GM23248 (cell line): ENCODE results near the gene SLC9A9. TPM values are rescaled to one million over a fixed set of nuclear protein-coding genes. Genes with fewer than 3 reads are reported as not detected.

Experiments
- DNase-seq: peaks from one replicate; pipeline ENCODE4 v3.0.0-alpha.2; 2015
- H2AFZ ChIP-seq: fragments of 200-600 bp; sonication (generic); 2 replicates; pipeline ENCODE4 v1.6.1; 2016; ENCODE audit warnings: antibody characterized with exemption
- H3F3A ChIP-seq: fragments of 200-600 bp; sonication (generic); 2 replicates; pipeline ENCODE4 v1.6.1; 2016; ENCODE audit warnings: mild to moderate bottlenecking, antibody characterized with exemption, mixed run types; ENCODE audit not compliant: insufficient read depth
- H3K27ac ChIP-seq: fragments of 200-600 bp; sonication (generic); 2 replicates; pipeline ENCODE4 v1.5.1; 2016; ENCODE audit warnings: mild to moderate bottlenecking
- H3K27me3 ChIP-seq: fragments of 200-600 bp; sonication (generic); replicated peaks from 2 replicates; pipeline ENCODE4 v1.6.1; 2016; ENCODE audit warnings: mild to moderate bottlenecking; ENCODE audit not compliant: insufficient read depth
- H3K36me3 ChIP-seq: fragments of 200-600 bp; sonication (generic); 2 replicates; pipeline ENCODE4 v1.6.1; 2016; ENCODE audit warnings: low read depth, mild to moderate bottlenecking
- H3K4me1 ChIP-seq: fragments of 200-600 bp; sonication (generic); 2 replicates; pipeline ENCODE4 v1.6.1; 2016; ENCODE audit warnings: mild to moderate bottlenecking; ENCODE audit not compliant: insufficient read depth
- H3K4me2 ChIP-seq: fragments of 200-600 bp; sonication (generic); one replicate; pipeline ENCODE4 v1.6.1; 2016; ENCODE audit warnings: mild to moderate bottlenecking; ENCODE audit not compliant: unreplicated experiment
- H3K4me3 ChIP-seq: fragments of 200-600 bp; sonication (generic); 2 replicates; pipeline ENCODE4 v1.5.1; 2016; ENCODE audit warnings: mild to moderate bottlenecking
- H3K79me2 ChIP-seq: fragments of 200-600 bp; sonication (generic); 2 replicates; pipeline ENCODE4 v1.6.1; 2016; ENCODE audit warnings: mild to moderate bottlenecking; ENCODE audit not compliant: insufficient read depth
- H3K9ac ChIP-seq: fragments of 200-600 bp; sonication (generic); 2 replicates; pipeline ENCODE4 v1.6.1; 2016; ENCODE audit warnings: mild to moderate bottlenecking
- H3K9me2 ChIP-seq: fragments of 200-600 bp; sonication (generic); 2 replicates; pipeline ENCODE4 v1.6.1; 2016; ENCODE audit warnings: mixed run types, mild to moderate bottlenecking, moderate library complexity; ENCODE audit not compliant: insufficient read depth
- H3K9me3 ChIP-seq: fragments of 200-600 bp; sonication (generic); one replicate; pipeline ENCODE4 v1.6.1; 2017; ENCODE audit warnings: low read depth
- H4K20me1 ChIP-seq: fragments of 200-600 bp; sonication (generic); 2 replicates; pipeline ENCODE4 v1.6.0; 2016; ENCODE audit not compliant: insufficient read depth
- EZH2 ChIP-seq: fragments of 200-600 bp; sonication (generic); IDR thresholded peaks from 2 replicates; pipeline ENCODE4 v1.6.1; 2018; ENCODE audit warnings: antibody characterized with exemption, mild to moderate bottlenecking; ENCODE audit not compliant: insufficient read depth, poor library complexity, severe bottlenecking
- EZH2phosphoT487 ChIP-seq: fragments of 200-600 bp; sonication (generic); IDR thresholded peaks from 2 replicates; pipeline ENCODE4 v1.6.1; 2018; ENCODE audit warnings: antibody characterized with exemption, moderate library complexity, mild to moderate bottlenecking, low read depth; ENCODE audit not compliant: insufficient read depth
- WGBS, 2 experiments: methylation state at CpG; one replicate each; pipeline ENCODE4 v1.1.6; 2015 to 2017; ENCODE audit warnings: low lambda C conversion rate in 2 of 2, low coverage in 1 of 2; ENCODE audit errors: missing lambda C conversion rate in 2 of 2; 5-methylcytosine and 5-hydroxymethylcytosine counted together
- in situ Hi-C: fragments of 300-500 bp; cut with MboI; formaldehyde crosslinking; loops from 2 replicates; pipeline ENCODE4 v1.15.0; 2020
- polyA plus RNA-seq: library from polyadenylated mRNA; unstranded; fragments of >200 nt; fragmentation: Nextera tagmentation; extraction: Ambion mirVana; gene quantifications from 2 replicates; pipeline ENCODE4 v1.2.1, GENCODE V29; 2016
- total RNA-seq: library from RNA; depleted of rRNA; stranded (reverse); fragments of >200 nt; shearing (Covaris generic); gene quantifications from 2 replicates; pipeline ENCODE4 v1.2.3, GENCODE V29; 2014

The SLC9A9 gene
- total and polyA plus RNA-seq, 2 experiments from 2014 or later = 2.8 to 3.2 TPM

DNA sequence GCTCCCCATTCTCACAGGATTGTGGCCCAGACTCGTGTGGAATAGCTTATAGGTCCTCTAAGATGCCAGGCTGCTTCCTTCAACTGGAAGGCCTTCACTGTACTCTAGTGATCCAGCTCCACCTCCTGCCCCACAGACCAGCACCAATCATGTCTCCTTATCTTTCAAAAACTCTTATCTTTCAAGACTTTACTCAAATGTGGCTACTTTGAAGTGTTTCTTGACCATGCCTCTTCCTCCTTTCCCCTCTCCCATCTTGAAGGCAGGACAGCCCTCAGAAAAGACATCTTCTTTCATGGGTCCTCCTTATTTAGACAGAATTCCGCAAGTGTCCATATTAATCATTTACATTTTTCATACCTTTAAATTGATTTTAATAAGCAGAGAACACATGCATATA is 586.4 kb downstream of the SLC9A9 start:
- Histone ChIP-seq H2AFZ (no peak overlapping the region), H3K9me2 (no peaks in the 10 kb centered on the region), H3K9ac (no peak overlapping the region), H3K79me2 (no peaks in the 10 kb centered on the region), H3K4me1 (no peaks in the 10 kb centered on the region), H3K36me3 (no peaks in the 10 kb centered on the region), H3K4me2 (no peak overlapping the region), H3K4me3 (no peak overlapping the region), H3K27ac (no peak overlapping the region), H4K20me1 (no peaks in the 10 kb centered on the region), H3K9me3 (no peaks in the 10 kb centered on the region), H3K27me3 (no peaks in the 10 kb centered on the region), H3F3A (no peaks in the 10 kb centered on the region)
- no peak for DNase-seq
- TF ChIP-seq EZH2 (no peak), EZH2phosphoT487 (no peak)
- WGBS, 2 experiments = 79 to 81% methylated on average over 2 of the region's 2 CpGs
- in situ Hi-C loops = no loop called here

DNA sequence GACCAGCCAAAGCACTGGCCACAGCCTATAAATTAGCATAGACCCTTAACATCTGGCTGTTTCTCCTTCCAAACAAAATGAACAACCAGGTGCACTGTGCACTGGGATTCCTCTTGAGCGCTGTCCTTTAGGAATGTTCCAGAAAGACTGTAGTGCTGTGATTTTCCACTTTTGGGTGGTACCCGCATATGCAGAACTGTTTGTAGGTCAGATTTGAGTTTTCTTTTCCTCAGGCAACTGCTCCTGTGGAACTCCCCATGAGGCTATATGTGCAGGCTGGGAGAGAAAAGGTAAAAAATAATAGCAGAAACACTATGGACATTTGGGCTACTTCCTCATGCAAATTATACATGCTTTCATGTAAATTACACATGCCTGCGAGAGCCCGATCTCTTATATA is 589.6 kb downstream of the SLC9A9 start:
- Histone ChIP-seq H3K4me1 (no peaks in the 10 kb centered on the region), H3K4me2 (no peak overlapping the region)
- in situ Hi-C loops = no loop called here

GRCh38 chr3:143256416-143256815 is 591.9 kb downstream of the SLC9A9 start:
- no peaks in the 10 kb centered on the region; the same call in 1 of the 2 replicates for H3K9me2 ChIP-seq
- H3K27me3 ChIP-seq = no peaks in the 10 kb centered on the region
- H2AFZ ChIP-seq = no peak overlapping the region
- H3K4me1 ChIP-seq = no peaks in the 10 kb centered on the region
- H3F3A ChIP-seq = no peaks in the 10 kb centered on the region
- TF ChIP-seq EZH2 (no peak), EZH2phosphoT487 (no peak)
- DNase-seq = no peak
- H3K36me3 ChIP-seq = no peaks in the 10 kb centered on the region
- no peak overlapping the region for H3K4me3 ChIP-seq
- no peaks in the 10 kb centered on the region for H3K79me2 ChIP-seq
- no peaks in the 10 kb centered on the region for H4K20me1 ChIP-seq
- in situ Hi-C loops = no loop called here
- no peaks in the 10 kb centered on the region for H3K9me3 ChIP-seq
- no peak overlapping the region for H3K4me2 ChIP-seq
- H3K27ac ChIP-seq = no peak overlapping the region
- no peak overlapping the region for H3K9ac ChIP-seq

More for the DNA sequence above, 589.6 kb downstream of the SLC9A9 start:
- no peak overlapping the region for H3K27ac ChIP-seq
- H3K9me2 ChIP-seq = no peaks in the 10 kb centered on the region; the same call in 1 of the 2 replicates
- H3K36me3 ChIP-seq = no peaks in the 10 kb centered on the region
- no peaks in the 10 kb centered on the region for H3K9me3 ChIP-seq
- H4K20me1 ChIP-seq = no peaks in the 10 kb centered on the region
- 93 to 95% methylated on average over 4 of the region's 4 CpGs for WGBS, 2 experiments
- no peak for DNase-seq
- no peak for TF ChIP-seq EZH2phosphoT487
- no peak for TF ChIP-seq EZH2
- H3K4me3 ChIP-seq = no peak overlapping the region
- no peak overlapping the region for H2AFZ ChIP-seq
- no peaks in the 10 kb centered on the region for H3F3A ChIP-seq
- no peak overlapping the region for H3K9ac ChIP-seq
- H3K27me3 ChIP-seq = no peaks in the 10 kb centered on the region
- H3K79me2 ChIP-seq = no peaks in the 10 kb centered on the region

DNA sequence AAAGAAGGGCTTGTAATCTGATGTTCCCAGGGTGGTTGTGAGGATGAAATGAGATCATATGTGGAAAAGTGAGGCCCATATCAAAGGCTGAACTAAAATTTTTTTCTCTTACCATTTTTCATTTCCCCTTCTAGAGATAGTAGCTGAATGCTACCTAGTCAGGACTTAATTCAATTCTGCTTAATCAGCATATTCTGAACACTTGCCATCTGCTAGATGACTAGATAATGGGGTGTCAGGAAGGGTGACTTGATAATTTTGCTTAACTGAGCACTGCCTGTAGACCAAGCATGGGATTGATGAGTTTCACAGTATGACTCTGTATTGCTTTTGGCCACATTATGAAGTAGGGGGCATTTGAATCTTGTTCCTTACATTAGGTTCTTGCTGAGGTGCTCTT is 592.5 kb downstream of the SLC9A9 start:
- Histone ChIP-seq H3K4me2 (no peak overlapping the region), H3K9me2 (no peaks in the 10 kb centered on the region; the same call in 1 of the 2 replicates), H3K27ac (no peak overlapping the region), H3K27me3 (no peaks in the 10 kb centered on the region), H3K4me1 (no peaks in the 10 kb centered on the region), H4K20me1 (no peaks in the 10 kb centered on the region), H2AFZ (no peak overlapping the region), H3K4me3 (no peak overlapping the region), H3K9me3 (no peaks in the 10 kb centered on the region), H3K79me2 (no peaks in the 10 kb centered on the region), H3K9ac (no peak overlapping the region), H3K36me3 (no peaks in the 10 kb centered on the region), H3F3A (no peaks in the 10 kb centered on the region)
- TF ChIP-seq EZH2 (no peak), EZH2phosphoT487 (no peak)
- in situ Hi-C loops = no loop called here
- no peak for DNase-seq

DNA sequence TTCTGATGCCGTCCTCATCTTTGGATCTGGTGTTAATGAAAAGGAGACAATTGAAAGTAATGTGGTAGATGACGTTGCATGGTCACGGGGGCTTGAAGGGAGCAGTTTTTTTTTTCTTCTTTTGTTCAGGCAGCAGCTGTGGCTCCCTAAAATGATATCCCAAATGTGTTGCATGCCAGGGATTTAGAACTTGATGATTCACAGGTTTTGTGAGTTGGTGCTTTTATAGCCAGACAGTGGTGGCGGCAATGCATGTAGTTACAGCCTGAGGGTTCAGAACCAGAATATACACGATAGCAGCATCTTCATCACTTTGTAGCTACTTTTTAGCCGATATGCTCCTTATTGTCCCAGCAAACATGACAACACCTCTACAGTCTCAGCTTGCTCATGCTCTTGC is 595.3 kb downstream of the SLC9A9 start:
- H3K9me3 ChIP-seq = no peaks in the 10 kb centered on the region
- H3K4me3 ChIP-seq = no peak overlapping the region
- in situ Hi-C loops = no loop called here
- H3K36me3 ChIP-seq = no peaks in the 10 kb centered on the region
- H3K27me3 ChIP-seq = no peaks in the 10 kb centered on the region
- 40 to 41% methylated on average over 6 of the region's 6 CpGs for WGBS, 2 experiments
- H2AFZ ChIP-seq = no peak overlapping the region
- H3K9ac ChIP-seq = no peak overlapping the region
- no peak for TF ChIP-seq EZH2
- TF ChIP-seq EZH2phosphoT487 = no peak
- no peaks in the 10 kb centered on the region for H3F3A ChIP-seq
- H3K27ac ChIP-seq = no peak overlapping the region
- H3K9me2 ChIP-seq = no peaks in the 10 kb centered on the region; the same call in 1 of the 2 replicates
- no peaks in the 10 kb centered on the region for H3K4me1 ChIP-seq
- peak; percentile 51 for DNase-seq
- no peak overlapping the region for H3K4me2 ChIP-seq
- H3K79me2 ChIP-seq = no peaks in the 10 kb centered on the region
- no peaks in the 10 kb centered on the region for H4K20me1 ChIP-seq
